Testis (tissue), 2 donors: ENCODE measurements around the gene NBEA.

Source experiments
- CTCF ChIP-seq, 3 experiments: fragments of 450-650 bp in 2 of 3; fragments of 200-600 bp in 1 of 3; sonication (generic) in 1 of 3; IDR thresholded peaks; one replicate each; pipeline ENCODE4 v1.5.1; 2016 to 2019; ENCODE audit warnings: antibody characterized with exemption in 3 of 3, mild to moderate bottlenecking in 2 of 3, moderate library complexity in 1 of 3
- POLR2A ChIP-seq: fragments of 450-650 bp; IDR thresholded peaks from one replicate; pipeline ENCODE4 v1.6.1; 2017; ENCODE audit warnings: antibody characterized with exemption, mild to moderate bottlenecking, moderate library complexity

- TF ChIP-seq CTCF (IDR thresholded peaks at IDR 0.05) (no peak), POLR2A (no peak)
Measured at GRCh38 chr13:35219021-35219420, 277.0 kb downstream of the NBEA start.
